ENCODE results near the gene KICS2. TPM values are rescaled to one million over a fixed set of nuclear protein-coding genes. Genes with fewer than 3 reads are reported as not detected.

Gene KICS2
- total and polyA plus RNA-seq, 2 of the 8 experiments (the other 6 are each of a cell fraction or from before 2014, with no cell fraction given) = 5.6 to 9.5 TPM

DNA sequence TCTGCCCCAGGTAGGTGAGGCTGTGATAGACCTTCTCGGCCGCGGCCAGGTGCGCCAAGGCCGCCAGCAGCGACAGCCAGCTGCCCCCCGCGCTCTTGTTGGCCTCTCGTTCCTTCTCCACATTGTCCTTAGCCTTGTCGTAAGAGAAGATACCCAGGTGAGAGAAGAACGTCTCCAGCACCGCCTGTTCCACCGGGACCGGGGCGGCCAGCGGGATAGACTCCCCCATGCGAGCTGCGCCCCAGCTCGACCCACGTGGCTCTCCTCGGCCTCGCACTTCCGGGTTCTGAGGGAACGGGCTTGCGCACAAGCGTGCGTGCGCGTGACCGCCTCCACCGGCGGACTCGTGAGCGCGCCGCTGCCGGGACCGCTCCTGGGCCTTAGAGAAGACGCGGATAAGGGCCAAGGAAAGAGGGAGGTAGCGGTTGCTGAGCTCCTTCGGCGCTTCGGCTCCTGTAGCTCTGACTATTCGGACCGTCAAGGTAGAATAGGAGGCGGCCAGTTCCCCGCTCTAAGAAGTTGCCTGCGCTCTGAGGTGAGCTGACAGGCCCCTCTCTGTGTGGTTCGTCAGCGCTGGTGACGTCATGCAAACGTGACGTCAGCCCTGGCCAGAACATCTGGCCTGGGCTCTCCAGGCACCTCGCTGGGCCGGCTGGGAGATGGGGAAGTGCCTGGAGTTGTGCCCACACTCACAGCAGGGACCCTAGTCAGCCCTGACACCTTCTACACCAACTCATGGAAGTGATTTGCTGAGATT lies at the start of gene KICS2 (continued):
- TF ChIP-seq TBP (IDR thresholded peaks at IDR 0.05; ENCODE audit: low read depth, low read length) (peak; percentile 45), KDM4A (IDR thresholded peaks at IDR 0.05; ENCODE audit: low read depth, low read length, severe bottlenecking) (peak; percentile 87), SP2 (IDR thresholded peaks at IDR 0.05; ENCODE audit: low read length) (no peak), BACH1 (IDR thresholded peaks at IDR 0.05; ENCODE audit: low read length) (no peak), SRF (IDR thresholded peaks at IDR 0.05; ENCODE audit: low read depth, low read length) (no peak), KDM1A (IDR thresholded peaks at IDR 0.05; ENCODE audit: borderline replicate concordance, low read length) (no peak), SP1 (IDR thresholded peaks at IDR 0.05; ENCODE audit: low read depth, low read length) (peak; percentile 34; the same call in 1 of the 2 replicates), ZNF274 (IDR thresholded peaks at IDR 0.05; ENCODE audit: borderline replicate concordance, extremely low read depth, low read length) (no peak), CREB1 (IDR thresholded peaks at IDR 0.05) (peak; percentile 98), POLR2A (IDR thresholded peaks at IDR 0.05; ENCODE audit: control extremely low read depth in 1 of 2, low read depth in 2 of 2, low read length in 2 of 2) (peak; percentile 87 to 97), RNF2 (IDR thresholded peaks at IDR 0.05; ENCODE audit: borderline replicate concordance, low read depth, low read length, missing control alignments, poor library complexity, severe bottlenecking) (no peak), SAP30 (IDR thresholded peaks at IDR 0.05; ENCODE audit: insufficient read depth, insufficient replicate concordance, low read length) (peak; percentile 84), RXRA (IDR thresholded peaks at IDR 0.05; ENCODE audit: insufficient read depth, low read depth, low read length) (no peak), NANOG (IDR thresholded peaks at IDR 0.05; ENCODE audit: insufficient read depth, low read depth, low read length, poor library complexity, severe bottlenecking) (no peak), POLR2AphosphoS5 (IDR thresholded peaks at IDR 0.05; ENCODE audit: low read depth, low read length) (peak; percentile 94), RFX5 (IDR thresholded peaks at IDR 0.05; ENCODE audit: borderline replicate concordance, low read depth, low read length) (no peak), GTF2F1 (IDR thresholded peaks at IDR 0.05; ENCODE audit: borderline replicate concordance, low read depth, low read length) (no peak)
- TF ChIP-seq, protein P1, sequence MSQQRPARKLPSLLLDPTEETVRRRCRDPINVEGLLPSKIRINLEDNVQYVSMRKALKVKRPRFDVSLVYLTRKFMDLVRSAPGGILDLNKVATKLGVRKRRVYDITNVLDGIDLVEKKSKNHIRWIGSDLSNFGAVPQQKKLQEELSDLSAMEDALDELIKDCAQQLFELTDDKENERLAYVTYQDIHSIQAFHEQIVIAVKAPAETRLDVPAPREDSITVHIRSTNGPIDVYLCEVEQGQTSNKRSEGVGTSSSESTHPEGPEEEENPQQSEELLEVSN (IDR thresholded peaks at IDR 0.05) = peak; percentile 69; the same call in 1 of the 2 replicates
- TF ChIP-seq, protein P2, sequence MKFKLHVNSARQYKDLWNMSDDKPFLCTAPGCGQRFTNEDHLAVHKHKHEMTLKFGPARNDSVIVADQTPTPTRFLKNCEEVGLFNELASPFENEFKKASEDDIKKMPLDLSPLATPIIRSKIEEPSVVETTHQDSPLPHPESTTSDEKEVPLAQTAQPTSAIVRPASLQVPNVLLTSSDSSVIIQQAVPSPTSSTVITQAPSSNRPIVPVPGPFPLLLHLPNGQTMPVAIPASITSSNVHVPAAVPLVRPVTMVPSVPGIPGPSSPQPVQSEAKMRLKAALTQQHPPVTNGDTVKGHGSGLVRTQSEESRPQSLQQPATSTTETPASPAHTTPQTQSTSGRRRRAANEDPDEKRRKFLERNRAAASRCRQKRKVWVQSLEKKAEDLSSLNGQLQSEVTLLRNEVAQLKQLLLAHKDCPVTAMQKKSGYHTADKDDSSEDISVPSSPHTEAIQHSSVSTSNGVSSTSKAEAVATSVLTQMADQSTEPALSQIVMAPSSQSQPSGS (IDR thresholded peaks at IDR 0.05; ENCODE audit: low read length) = peak; percentile 97
